WTC11 (cell line): ENCODE results near the gene UBE3A.

Experiments used
- CBFB ChIP-seq: sonication (generic); formaldehyde crosslinking; IDR thresholded peaks from 2 replicates; pipeline ENCODE4 v1.8.1; 2022; ENCODE audit warnings: mild to moderate bottlenecking, low read depth, missing genetic modification reagents
- CREB1 ChIP-seq: sonication (generic); formaldehyde crosslinking; IDR thresholded peaks from 2 replicates; pipeline ENCODE4 v1.8.0; 2023; ENCODE audit warnings: mild to moderate bottlenecking, missing genetic modification reagents
- CREM ChIP-seq: sonication (generic); formaldehyde crosslinking; IDR thresholded peaks from 2 replicates; pipeline ENCODE4 v1.8.1; 2022; ENCODE audit warnings: mild to moderate bottlenecking, missing genetic modification reagents, moderate library complexity
- ELF4 ChIP-seq: sonication (generic); formaldehyde crosslinking; IDR thresholded peaks from 2 replicates; pipeline ENCODE4 v1.8.1; 2022; ENCODE audit warnings: low read depth, mild to moderate bottlenecking, moderate library complexity, missing genetic modification reagents
- ESRRA ChIP-seq: sonication (generic); formaldehyde crosslinking; IDR thresholded peaks from 2 replicates; pipeline ENCODE4 v1.8.1; 2022; ENCODE audit warnings: mild to moderate bottlenecking, missing genetic modification reagents, borderline replicate concordance
- IRF2 ChIP-seq: sonication (generic); formaldehyde crosslinking; IDR thresholded peaks from 2 replicates; pipeline ENCODE4 v1.8.0; 2022; ENCODE audit warnings: low read depth, missing genetic modification reagents, borderline replicate concordance
- NFYB ChIP-seq: sonication (generic); formaldehyde crosslinking; conservative IDR thresholded peaks from 2 replicates; pipeline ENCODE4 v1.8.0; 2022; ENCODE audit warnings: low read depth, missing genetic modification reagents
- SMAD3 ChIP-seq: sonication (generic); formaldehyde crosslinking; IDR thresholded peaks from 2 replicates; pipeline ENCODE4 v1.8.0; 2022; ENCODE audit warnings: missing genetic modification reagents, mild to moderate bottlenecking, borderline replicate concordance
- SMAD4 ChIP-seq: sonication (generic); formaldehyde crosslinking; IDR thresholded peaks from 2 replicates; pipeline ENCODE4 v1.8.0; 2022; ENCODE audit warnings: mild to moderate bottlenecking, missing genetic modification reagents
- TF ChIP-seq, protein P1 (sequence below): sonication (generic); formaldehyde crosslinking; IDR thresholded peaks from 2 replicates; pipeline ENCODE4 v1.8.0; 2022; ENCODE audit warnings: mild to moderate bottlenecking, missing genetic modification reagents
- TF ChIP-seq, protein P2 (sequence below): fragments of 200-600 bp; IDR thresholded peaks from 2 replicates; pipeline ENCODE4 v1.8.0; 2022; ENCODE audit warnings: antibody characterized with exemption
- TF ChIP-seq, protein P3 (sequence below): sonication (generic); formaldehyde crosslinking; IDR thresholded peaks from 2 replicates; pipeline ENCODE4 v1.8.1; 2022; ENCODE audit warnings: mild to moderate bottlenecking, missing genetic modification reagents, moderate library complexity, borderline replicate concordance
- TF ChIP-seq, protein P4 (sequence below): sonication (generic); formaldehyde crosslinking; IDR thresholded peaks from 2 replicates; pipeline ENCODE4 v1.8.1; 2023; ENCODE audit warnings: mild to moderate bottlenecking, missing genetic modification reagents, moderate library complexity
- TF ChIP-seq, protein P5 (sequence below): sonication (generic); formaldehyde crosslinking; IDR thresholded peaks from 2 replicates; pipeline ENCODE4 v1.8.0; 2022; ENCODE audit warnings: mild to moderate bottlenecking, missing genetic modification reagents

DNA sequence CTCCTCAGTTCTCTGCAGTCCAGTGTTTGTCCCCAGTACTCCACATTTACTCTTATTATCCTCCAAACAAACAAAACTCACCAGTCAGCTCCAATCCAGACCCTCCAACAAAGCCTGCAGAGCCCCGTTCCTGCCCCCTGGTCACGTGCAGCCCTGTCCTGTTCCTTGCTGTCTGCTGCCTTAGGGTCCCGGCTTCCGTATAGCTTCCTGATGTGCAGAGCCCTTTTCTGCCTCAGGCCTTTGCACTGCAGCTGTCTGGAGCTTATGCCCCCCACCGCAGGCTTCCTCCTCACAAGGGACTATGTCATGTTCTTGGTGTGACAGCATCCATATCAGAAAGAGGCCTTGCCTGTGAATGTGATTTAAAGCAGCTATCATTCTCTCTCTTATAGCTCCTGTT lies 39.0 kb upstream of the UBE3A start:
- TF ChIP-seq, protein P1, sequence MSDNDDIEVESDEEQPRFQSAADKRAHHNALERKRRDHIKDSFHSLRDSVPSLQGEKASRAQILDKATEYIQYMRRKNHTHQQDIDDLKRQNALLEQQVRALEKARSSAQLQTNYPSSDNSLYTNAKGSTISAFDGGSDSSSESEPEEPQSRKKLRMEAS (CRISPR knock-in tag), result no peak
- TF ChIP-seq ESRRA (CRISPR knock-in tag) (no peak), SMAD3 (CRISPR knock-in tag) (no peak), SMAD4 (CRISPR knock-in tag) (no peak), NFYB (CRISPR knock-in tag) (no peak), CREB1 (CRISPR knock-in tag) (no peak), IRF2 (no peak), CREM (CRISPR knock-in tag) (no peak), ELF4 (CRISPR knock-in tag) (no peak), CBFB (CRISPR knock-in tag) (no peak)
- TF ChIP-seq, protein P2, sequence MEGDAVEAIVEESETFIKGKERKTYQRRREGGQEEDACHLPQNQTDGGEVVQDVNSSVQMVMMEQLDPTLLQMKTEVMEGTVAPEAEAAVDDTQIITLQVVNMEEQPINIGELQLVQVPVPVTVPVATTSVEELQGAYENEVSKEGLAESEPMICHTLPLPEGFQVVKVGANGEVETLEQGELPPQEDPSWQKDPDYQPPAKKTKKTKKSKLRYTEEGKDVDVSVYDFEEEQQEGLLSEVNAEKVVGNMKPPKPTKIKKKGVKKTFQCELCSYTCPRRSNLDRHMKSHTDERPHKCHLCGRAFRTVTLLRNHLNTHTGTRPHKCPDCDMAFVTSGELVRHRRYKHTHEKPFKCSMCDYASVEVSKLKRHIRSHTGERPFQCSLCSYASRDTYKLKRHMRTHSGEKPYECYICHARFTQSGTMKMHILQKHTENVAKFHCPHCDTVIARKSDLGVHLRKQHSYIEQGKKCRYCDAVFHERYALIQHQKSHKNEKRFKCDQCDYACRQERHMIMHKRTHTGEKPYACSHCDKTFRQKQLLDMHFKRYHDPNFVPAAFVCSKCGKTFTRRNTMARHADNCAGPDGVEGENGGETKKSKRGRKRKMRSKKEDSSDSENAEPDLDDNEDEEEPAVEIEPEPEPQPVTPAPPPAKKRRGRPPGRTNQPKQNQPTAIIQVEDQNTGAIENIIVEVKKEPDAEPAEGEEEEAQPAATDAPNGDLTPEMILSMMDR, result no peak
- TF ChIP-seq, protein P3, sequence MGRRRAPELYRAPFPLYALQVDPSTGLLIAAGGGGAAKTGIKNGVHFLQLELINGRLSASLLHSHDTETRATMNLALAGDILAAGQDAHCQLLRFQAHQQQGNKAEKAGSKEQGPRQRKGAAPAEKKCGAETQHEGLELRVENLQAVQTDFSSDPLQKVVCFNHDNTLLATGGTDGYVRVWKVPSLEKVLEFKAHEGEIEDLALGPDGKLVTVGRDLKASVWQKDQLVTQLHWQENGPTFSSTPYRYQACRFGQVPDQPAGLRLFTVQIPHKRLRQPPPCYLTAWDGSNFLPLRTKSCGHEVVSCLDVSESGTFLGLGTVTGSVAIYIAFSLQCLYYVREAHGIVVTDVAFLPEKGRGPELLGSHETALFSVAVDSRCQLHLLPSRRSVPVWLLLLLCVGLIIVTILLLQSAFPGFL (CRISPR knock-in tag), result no peak
- TF ChIP-seq, protein P4, sequence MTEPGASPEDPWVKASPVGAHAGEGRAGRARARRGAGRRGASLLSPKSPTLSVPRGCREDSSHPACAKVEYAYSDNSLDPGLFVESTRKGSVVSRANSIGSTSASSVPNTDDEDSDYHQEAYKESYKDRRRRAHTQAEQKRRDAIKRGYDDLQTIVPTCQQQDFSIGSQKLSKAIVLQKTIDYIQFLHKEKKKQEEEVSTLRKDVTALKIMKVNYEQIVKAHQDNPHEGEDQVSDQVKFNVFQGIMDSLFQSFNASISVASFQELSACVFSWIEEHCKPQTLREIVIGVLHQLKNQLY (CRISPR knock-in tag), result no peak
- TF ChIP-seq, protein P5, sequence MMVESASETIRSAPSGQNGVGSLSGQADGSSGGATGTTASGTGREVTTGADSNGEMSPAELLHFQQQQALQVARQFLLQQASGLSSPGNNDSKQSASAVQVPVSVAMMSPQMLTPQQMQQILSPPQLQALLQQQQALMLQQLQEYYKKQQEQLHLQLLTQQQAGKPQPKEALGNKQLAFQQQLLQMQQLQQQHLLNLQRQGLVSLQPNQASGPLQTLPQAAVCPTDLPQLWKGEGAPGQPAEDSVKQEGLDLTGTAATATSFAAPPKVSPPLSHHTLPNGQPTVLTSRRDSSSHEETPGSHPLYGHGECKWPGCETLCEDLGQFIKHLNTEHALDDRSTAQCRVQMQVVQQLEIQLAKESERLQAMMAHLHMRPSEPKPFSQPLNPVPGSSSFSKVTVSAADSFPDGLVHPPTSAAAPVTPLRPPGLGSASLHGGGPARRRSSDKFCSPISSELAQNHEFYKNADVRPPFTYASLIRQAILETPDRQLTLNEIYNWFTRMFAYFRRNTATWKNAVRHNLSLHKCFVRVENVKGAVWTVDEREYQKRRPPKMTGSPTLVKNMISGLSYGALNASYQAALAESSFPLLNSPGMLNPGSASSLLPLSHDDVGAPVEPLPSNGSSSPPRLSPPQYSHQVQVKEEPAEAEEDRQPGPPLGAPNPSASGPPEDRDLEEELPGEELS (CRISPR knock-in tag), result no peak
